H1 (cell line): Measurements from ENCODE around the gene TRPC4.

ENCODE experiments used
- CREB1 ChIP-seq: IDR thresholded peaks from 2 replicates; pipeline ENCODE4 v1.6.1; 2012; ENCODE audit warnings: inconsistent platforms
- EZH2 ChIP-seq: fragments of 200-600 bp; sonication (generic); IDR thresholded peaks from 2 replicates; pipeline ENCODE4 v1.7.1; 2012; ENCODE audit warnings: low read depth, mild to moderate bottlenecking, moderate library complexity, low read length, inconsistent platforms; ENCODE audit not compliant: severe bottlenecking
- NRF1 ChIP-seq: IDR thresholded peaks from 2 replicates; pipeline ENCODE4 v1.6.1; 2011; ENCODE audit warnings: mild to moderate bottlenecking, low read depth, low read length, improper control_type of control experiment
- POLR2A ChIP-seq, 2 experiments: IDR thresholded peaks; 1 replicate in 1 of 2; 2 replicates in 1 of 2; pipeline ENCODE4 v1.6.1; 2011; ENCODE audit warnings: low read depth in 2 of 2, low read length in 2 of 2, mild to moderate bottlenecking in 2 of 2; ENCODE audit errors: control extremely low read depth in 1 of 2
- RAD21 ChIP-seq, 2 experiments: IDR thresholded peaks in 1 of 2; conservative IDR thresholded peaks in 1 of 2; 2 replicates each; pipeline ENCODE4 v1.6.1; 2011; ENCODE audit warnings: low read depth in 2 of 2, low read length in 2 of 2, improper control_type of control experiment in 1 of 2, inconsistent platforms in 1 of 2, mild to moderate bottlenecking in 1 of 2, moderate library complexity in 1 of 2
- RXRA ChIP-seq: IDR thresholded peaks from 2 replicates; pipeline ENCODE4 v1.6.1; 2011; ENCODE audit warnings: low read depth, mild to moderate bottlenecking, low read length, moderate library complexity; ENCODE audit not compliant: insufficient read depth
- TCF12 ChIP-seq: IDR thresholded peaks from 2 replicates; pipeline ENCODE4 v1.6.1; 2011; ENCODE audit warnings: low read depth, mild to moderate bottlenecking, low read length
- TF ChIP-seq, protein P1 (sequence below), 3 experiments: IDR thresholded peaks; 1 replicate in 2 of 3; 2 replicates in 1 of 3; pipeline versions ENCODE4 v1.5.1 to v1.6.1; 2011; ENCODE audit warnings: low read length in 3 of 3, mild to moderate bottlenecking in 3 of 3, inconsistent platforms in 2 of 3, low read depth in 1 of 3, moderate library complexity in 1 of 3; ENCODE audit not compliant: insufficient read depth in 1 of 3; ENCODE audit errors: control extremely low read depth in 1 of 3
- TF ChIP-seq, protein P2 (sequence below): IDR thresholded peaks from 2 replicates; pipeline ENCODE4 v1.6.1; 2012; ENCODE audit warnings: inconsistent platforms

DNA sequence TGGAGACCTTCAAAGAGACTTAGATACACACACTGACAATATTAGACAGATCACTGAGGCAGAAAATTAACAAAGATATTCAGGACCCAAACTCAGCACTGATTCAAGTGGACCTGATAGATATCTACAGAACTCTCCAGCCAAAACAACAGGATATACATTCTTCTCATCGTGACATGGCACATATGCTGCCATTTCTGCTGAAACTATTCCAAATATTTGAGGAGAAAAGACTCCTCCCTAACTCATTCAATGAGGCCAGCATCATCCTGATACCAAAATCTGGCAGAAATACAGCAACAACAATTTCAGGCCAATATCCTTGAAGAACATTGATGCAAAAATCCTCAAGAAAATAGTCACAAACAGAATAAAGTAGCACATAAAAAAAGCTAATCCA is 53.3 kb downstream of the TRPC4 start:
- TF ChIP-seq POLR2A (IDR thresholded peaks at IDR 0.05; ENCODE audit: control extremely low read depth in 1 of 2, low read depth in 2 of 2, low read length in 2 of 2) (no peak), NRF1 (no peak), RAD21 (IDR thresholded peaks at IDR 0.05 in 1 of 2, conservative IDR thresholded peaks at IDR 0.05 in 1 of 2; ENCODE audit: low read depth in 2 of 2, low read length in 2 of 2) (no peak), CREB1 (no peak), RXRA (no peak), TCF12 (no peak), EZH2 (no peak)
- TF ChIP-seq, protein P1, sequence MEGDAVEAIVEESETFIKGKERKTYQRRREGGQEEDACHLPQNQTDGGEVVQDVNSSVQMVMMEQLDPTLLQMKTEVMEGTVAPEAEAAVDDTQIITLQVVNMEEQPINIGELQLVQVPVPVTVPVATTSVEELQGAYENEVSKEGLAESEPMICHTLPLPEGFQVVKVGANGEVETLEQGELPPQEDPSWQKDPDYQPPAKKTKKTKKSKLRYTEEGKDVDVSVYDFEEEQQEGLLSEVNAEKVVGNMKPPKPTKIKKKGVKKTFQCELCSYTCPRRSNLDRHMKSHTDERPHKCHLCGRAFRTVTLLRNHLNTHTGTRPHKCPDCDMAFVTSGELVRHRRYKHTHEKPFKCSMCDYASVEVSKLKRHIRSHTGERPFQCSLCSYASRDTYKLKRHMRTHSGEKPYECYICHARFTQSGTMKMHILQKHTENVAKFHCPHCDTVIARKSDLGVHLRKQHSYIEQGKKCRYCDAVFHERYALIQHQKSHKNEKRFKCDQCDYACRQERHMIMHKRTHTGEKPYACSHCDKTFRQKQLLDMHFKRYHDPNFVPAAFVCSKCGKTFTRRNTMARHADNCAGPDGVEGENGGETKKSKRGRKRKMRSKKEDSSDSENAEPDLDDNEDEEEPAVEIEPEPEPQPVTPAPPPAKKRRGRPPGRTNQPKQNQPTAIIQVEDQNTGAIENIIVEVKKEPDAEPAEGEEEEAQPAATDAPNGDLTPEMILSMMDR (IDR thresholded peaks at IDR 0.05; ENCODE audit: control extremely low read depth in 1 of 3, insufficient read depth in 1 of 3, low read depth in 1 of 3, low read length in 3 of 3), result no peak
- TF ChIP-seq, protein P2, sequence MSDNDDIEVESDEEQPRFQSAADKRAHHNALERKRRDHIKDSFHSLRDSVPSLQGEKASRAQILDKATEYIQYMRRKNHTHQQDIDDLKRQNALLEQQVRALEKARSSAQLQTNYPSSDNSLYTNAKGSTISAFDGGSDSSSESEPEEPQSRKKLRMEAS, result no peak
